Hippocampal formation (tissue), 2 donors: Measurements from ENCODE around the gene SH3RF1.

Source experiments
- DNase-seq, 2 donors: peaks; one replicate each; lab custom pipeline; 2025; lab: John Stamatoyannopoulos, UW

Gene SH3RF1

DNA sequence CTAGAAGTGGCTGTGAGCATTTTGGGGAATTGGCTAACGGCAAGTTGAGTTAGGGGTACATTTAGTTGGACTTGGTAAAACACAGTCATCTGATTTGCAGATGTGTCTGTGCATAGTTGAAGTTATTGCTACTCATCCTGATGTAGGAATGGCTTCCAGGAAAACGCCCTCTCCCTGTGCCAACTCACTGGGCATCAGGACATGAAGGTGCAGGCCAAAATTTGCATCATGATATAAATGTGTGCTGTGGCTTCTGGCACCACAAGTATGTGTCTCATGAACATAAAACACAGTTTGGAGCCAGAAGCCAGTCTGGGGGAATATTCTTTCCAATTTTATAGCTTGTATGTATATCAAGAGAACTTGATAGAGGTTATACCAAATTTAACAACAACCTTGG is 206.5 kb downstream of the SH3RF1 start:
- DNase-seq: no peak

DNA sequence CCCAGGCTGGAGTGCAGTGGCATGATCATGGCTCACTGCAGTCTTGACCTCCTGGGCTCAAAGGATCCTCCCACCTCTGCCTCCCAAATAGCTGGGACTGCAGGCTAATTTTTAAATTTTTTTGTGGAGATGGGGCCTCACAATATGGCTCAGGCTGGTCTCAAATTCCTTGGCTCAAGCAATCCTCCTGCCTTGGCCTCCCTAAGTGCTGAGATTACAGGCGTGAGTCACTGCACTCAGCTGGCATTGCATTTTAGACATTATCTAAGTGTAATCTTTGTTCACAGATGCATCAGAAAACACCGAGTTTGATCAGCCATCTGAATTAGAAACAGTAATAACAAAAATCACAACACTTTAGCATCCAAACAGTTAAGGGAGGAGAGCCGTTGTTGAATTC is 207.3 kb downstream of the SH3RF1 start:
- DNase-seq: no peak

- no peak for DNase-seq
Measured at GRCh38 chr4:169062897-169063244, 207.9 kb downstream of the SH3RF1 start.

GRCh38 chr4:169061386-169061785 is 209.4 kb downstream of the SH3RF1 start:
- no peak for DNase-seq

GRCh38 chr4:169060391-169061091 is 210.2 kb downstream of the SH3RF1 start:
- DNase-seq: no peak

- no peak for DNase-seq
Measured at GRCh38 chr4:169059306-169060211, 211.2 kb downstream of the SH3RF1 start.

DNA sequence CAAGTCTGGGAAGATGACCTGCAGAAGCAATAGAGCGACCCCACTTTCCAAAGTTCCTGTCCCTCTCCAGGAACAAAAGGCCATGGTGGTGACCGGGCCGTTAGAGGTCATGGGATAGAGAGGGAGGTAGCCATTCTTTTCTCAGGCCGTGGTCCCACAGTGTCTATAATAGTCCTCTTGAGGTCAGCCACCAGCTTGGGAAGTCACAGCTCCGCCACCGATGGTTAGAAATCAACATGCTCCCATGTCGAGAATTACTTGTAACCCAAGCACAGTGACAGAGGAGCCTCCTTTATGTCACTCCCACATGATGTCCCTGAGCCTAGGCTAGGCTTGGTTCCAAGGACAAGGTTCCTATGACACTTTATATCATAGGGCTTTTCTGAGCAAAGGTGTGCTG is 212.4 kb downstream of the SH3RF1 start:
- DNase-seq: no peak

GRCh38 chr4:169054879-169055278 is 215.9 kb downstream of the SH3RF1 start:
- no peak for DNase-seq

DNA sequence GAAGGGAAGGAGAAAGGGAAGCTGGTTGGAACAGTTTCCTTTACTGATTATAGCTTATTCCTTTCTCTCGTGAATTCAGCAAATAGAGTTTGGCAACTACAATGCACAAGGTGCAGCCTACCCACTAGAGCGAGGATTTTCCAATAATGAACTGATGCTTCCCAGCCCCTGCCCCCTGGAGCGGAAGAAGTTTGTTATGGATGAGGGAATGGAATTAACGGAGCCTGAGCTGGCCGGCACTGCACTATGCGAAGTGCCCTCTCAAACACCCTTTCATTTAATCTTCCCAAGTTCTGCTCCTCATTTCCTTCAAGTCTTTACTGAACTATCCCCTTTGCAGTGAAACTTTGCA is 218.2 kb downstream of the SH3RF1 start:
- no peak for DNase-seq

GRCh38 chr4:169051761-169052593 is 218.8 kb downstream of the SH3RF1 start:
- DNase-seq: no peak

DNA sequence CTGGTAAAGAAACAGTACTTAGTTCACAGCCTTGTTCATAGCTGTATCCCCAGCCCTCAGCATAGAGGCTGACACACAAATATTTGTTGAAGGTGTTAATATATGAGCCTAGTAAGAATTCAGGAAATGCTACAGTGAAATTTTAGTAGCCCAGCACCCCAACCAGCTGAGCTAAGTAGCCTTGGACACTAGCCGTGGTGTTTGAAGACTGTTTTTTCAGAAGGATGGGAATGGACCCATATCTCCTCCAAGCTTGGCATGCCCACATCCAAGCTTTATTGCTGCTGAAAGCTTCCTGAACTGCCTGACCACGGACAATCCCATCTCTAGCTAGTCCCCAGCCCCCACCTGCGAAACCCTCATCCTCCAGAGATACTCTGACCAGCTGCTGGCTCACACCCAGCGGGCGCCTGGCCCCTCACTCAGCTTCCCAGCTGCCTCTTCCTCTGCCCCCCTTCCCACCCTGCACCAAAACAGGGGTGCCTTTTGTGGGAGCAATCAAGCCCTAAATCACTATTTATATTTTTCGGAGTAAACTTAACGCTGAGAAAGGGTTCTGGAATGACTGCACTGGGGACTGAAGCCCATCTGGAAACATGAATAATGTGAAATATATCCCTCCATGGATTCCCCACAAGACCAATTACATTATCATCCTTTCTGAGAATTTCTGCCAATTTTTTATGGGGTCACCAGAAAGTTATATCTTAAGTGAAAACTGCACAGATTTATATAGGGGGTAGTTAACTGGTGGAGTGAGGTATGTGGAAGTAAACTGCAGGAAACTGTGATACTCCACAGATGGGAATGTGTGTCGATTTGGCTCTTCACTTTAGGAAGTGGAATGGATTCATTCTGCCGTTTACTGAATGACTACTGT is 219.6 kb downstream of the SH3RF1 start:
- no peak for DNase-seq

DNA sequence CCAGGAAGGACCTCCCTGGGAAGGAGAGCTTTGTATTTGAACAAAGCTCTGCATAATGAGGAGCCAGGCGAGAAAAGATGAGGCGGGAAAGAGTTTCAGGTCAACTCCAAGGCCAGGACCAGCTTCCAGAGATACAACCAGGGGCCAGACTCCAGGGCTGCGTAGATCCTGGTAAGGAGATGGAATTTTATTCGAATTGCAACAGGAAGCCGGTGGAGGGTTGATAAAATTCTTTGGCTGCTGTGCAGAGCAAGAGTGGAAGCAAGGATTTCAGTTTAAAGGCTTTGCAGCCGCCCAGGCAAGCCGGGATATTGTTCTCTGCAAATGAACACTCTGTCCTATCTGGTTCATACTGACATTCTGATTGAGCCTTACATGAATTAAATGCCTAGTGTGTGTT is 220.5 kb downstream of the SH3RF1 start:
- no peak for DNase-seq

DNA sequence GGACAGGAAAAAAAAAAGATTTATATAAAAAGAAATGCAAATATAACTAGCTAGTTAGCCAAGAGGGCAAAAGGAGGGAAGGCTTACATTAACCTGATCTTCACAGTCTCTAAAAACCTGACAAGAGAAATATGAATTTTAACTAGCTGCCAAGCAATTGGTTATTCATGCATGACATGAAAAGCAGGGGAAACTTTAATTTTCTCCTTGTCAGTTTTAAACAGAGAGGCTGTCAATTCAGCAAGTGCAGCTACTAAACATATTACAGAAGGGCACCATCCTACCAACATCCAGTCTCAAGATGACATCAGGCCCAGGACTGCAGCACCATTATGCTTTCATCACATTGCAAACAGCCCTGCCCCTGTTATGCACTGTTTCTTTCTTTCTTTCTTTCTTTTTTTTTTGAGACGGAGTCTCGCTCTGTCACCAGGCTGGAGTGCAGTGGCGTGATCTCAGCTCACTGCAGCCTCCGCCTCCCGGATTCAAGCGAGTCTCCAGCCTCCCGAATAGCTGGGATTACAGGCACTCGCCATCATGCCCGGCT is 221.8 kb downstream of the SH3RF1 start:
- no peak for DNase-seq

DNA sequence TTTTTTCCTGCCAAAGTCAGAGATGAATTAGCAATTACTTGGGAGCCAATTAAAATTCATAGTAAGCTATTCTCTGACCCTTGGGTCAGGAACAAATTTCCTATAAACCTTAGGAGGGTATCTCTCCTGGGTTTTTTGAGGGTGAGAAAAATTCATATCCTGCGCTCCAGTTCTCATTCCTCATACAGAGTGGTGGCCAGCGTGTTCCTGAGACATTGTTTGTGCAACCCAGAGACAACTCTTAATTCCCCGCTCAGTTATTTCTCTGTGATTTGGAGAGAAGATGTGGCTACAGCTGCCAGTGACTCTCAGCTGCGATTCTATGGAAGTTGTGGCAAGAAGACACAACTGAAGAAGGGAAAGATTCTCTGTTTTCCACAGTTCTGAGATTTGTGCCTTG is 222.8 kb downstream of the SH3RF1 start:
- DNase-seq: no peak

DNA sequence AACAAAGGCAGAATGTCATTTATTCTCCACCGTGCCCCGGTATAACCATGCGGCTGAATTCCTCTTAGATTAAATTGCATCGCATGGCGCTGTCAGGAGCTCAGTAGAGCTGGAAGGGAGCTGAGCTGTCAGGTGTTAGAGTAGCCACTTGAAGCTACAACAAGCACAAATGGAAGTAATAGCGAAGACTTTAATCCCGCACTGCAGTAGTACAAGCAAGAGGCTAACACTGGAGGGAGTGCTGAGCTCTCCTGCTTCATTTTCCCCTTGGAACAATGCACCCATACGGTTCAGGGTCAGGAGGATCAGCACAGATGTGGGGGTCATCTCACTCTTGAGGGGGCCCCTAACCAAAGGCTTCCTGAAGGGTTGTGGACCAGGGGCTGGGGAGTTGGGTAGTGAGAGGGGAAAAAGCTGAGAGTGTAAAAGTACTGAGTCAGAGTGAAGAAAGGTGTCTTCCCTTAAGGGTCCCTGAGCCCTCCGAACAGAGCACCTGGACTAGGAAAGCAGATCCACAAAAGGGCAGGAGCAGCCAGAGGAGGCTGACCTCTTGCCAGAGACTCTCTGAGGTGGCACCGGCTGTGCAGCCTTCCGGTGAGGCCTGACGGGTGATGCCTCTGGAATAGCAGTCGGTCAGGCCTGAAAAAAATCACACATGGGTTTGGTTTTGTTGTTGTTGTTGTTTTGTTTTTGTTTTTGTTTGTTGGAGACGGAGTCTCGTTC is 224.7 kb downstream of the SH3RF1 start:
- no peak for DNase-seq

GRCh38 chr4:169044714-169045447 is 225.9 kb downstream of the SH3RF1 start:
- no peak for DNase-seq
